PC-3 (cell line): ENCODE data around the gene MYO3B.

Experiments used
- EZH2 ChIP-seq: fragments of 300-600 bp; sonication (generic); IDR thresholded peaks from one replicate; pipeline ENCODE4 v1.6.1; 2017; ENCODE audit warnings: antibody characterized with exemption, mild to moderate bottlenecking, low read length; ENCODE audit not compliant: unreplicated experiment
- EZH2phosphoT487 ChIP-seq: fragments of 300-600 bp; sonication (generic); IDR thresholded peaks from 2 replicates; pipeline ENCODE4 v1.6.1; 2018; ENCODE audit warnings: mild to moderate bottlenecking, antibody characterized with exemption, low read length, borderline replicate concordance
- TF ChIP-seq, protein P1 (sequence below): fragments of 300-600 bp; sonication (generic); conservative IDR thresholded peaks from 2 replicates; pipeline ENCODE4 v1.5.1; 2017; ENCODE audit warnings: antibody characterized with exemption, low read depth, mild to moderate bottlenecking, low read length

DNA sequence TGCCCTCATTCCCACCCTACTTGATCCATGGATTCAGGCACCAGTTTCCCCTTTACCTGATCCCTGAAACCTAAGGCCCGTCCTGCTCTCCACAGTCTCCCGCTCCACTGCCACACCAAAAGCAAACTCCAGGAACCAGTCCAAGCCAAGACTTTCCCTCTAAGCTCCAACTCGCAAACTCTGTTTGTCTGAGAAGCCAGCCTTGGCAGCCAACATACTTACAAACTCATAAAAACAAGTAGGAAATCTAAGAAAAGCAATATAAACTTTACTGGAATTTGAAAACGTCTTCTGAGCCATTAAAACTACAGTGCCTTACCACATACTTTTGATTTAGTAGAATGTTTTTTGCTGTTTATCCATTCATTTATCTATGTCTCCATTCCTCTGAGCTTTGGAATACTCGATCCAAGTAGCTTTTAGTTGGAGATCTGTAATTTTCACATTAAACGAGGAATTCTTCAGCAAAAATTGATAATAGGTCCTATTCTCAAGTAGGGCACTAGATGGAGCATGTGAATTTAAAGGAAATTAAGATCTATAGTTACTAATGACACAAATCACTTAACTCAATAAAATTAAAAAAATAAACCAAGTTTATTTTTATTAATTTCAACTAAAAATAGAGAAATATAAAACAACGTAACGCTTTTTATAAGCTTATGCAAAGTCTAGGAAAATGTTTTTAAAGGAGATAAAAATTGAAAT is 199.7 kb downstream of the MYO3B start:
- TF ChIP-seq, protein P1, sequence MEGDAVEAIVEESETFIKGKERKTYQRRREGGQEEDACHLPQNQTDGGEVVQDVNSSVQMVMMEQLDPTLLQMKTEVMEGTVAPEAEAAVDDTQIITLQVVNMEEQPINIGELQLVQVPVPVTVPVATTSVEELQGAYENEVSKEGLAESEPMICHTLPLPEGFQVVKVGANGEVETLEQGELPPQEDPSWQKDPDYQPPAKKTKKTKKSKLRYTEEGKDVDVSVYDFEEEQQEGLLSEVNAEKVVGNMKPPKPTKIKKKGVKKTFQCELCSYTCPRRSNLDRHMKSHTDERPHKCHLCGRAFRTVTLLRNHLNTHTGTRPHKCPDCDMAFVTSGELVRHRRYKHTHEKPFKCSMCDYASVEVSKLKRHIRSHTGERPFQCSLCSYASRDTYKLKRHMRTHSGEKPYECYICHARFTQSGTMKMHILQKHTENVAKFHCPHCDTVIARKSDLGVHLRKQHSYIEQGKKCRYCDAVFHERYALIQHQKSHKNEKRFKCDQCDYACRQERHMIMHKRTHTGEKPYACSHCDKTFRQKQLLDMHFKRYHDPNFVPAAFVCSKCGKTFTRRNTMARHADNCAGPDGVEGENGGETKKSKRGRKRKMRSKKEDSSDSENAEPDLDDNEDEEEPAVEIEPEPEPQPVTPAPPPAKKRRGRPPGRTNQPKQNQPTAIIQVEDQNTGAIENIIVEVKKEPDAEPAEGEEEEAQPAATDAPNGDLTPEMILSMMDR, result peak; percentile 46
- no peak for TF ChIP-seq EZH2
- TF ChIP-seq EZH2phosphoT487, result no peak
